Spinal cord (tissue), 10 donors: ENCODE measurements around the gene RGS7. TPM values are rescaled to one million over a fixed set of nuclear protein-coding genes. Genes with fewer than 3 reads are reported as not detected.

Source experiments
- DNase-seq, 6 donors: peaks; one replicate each; pipeline versions ENCODE4 v3.0.0 to v3.0.0-alpha.2; 2013 to 2015; ENCODE audit warnings: low spot score in 6 of 6, low read depth in 4 of 6
- H3K27ac ChIP-seq: one replicate; pipeline ENCODE4 v1.5.1; 2013; ENCODE audit warnings: low read depth, low read length, control low read depth
- H3K27me3 ChIP-seq: one replicate; pipeline ENCODE4 v1.6.1; 2013; ENCODE audit warnings: low read length; ENCODE audit not compliant: control insufficient read depth, insufficient read depth
- H3K36me3 ChIP-seq: one replicate; pipeline ENCODE4 v1.6.1; 2013; ENCODE audit warnings: low read length; ENCODE audit not compliant: control insufficient read depth, insufficient read depth
- H3K4me1 ChIP-seq: one replicate; pipeline ENCODE4 v1.6.1; 2013; ENCODE audit warnings: low read length; ENCODE audit not compliant: control insufficient read depth, insufficient read depth
- H3K4me3 ChIP-seq: one replicate; pipeline ENCODE4 v1.5.1; 2013; ENCODE audit warnings: low read depth, low read length, control low read depth
- H3K9me3 ChIP-seq: one replicate; pipeline ENCODE4 v1.6.1; 2013; ENCODE audit warnings: low read length; ENCODE audit not compliant: control insufficient read depth, insufficient read depth
- WGBS: methylation state at CpG from one replicate; pipeline ENCODE4 v1.1.5; 2013; ENCODE audit warnings: missing lambda C conversion rate; ENCODE audit not compliant: insufficient coverage; 5-methylcytosine and 5-hydroxymethylcytosine counted together
- polyA plus RNA-seq, 2 donors: library from polyadenylated mRNA; unstranded; fragments of 120-200 nt; gene quantifications; one replicate each; pipeline ENCODE4 v1.2.1, GENCODE V29; 2013; ENCODE audit not compliant: insufficient read length in 2 of 2
- total RNA-seq, 2 donors: library from RNA; depleted of rRNA in 1 of 2; stranded (reverse); fragments of 120-200 nt in 1 of 2; fragments of >200 nt in 1 of 2; gene quantifications; one replicate each; pipeline versions ENCODE4 v1.2.3 to v1.2.4, GENCODE V29; 2013 to 2014
- donor health status: healthy.

The RGS7 gene
- total and polyA plus RNA-seq, 4 donors: 9.5 to 44.1 (median 31.3) TPM

DNA sequence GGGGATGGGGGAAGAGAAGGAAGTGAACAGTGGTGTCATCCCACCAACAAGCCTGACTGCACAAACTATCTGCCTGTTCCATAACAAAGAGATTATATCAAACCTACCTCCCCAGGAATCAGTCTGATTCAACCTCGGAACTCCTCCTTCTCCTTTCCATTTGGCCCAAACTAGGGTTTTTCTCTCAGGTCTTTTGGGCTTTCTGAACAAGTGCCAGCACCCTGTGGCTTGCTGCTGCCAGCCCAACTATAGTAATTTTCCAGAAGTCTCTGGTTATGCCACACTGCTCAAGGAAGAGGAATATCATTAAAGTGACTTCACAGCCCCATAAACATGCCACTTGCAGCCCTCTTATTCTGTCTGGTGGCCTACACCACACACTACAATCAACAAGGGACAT, 70.5 kb downstream of the RGS7 start:
- H3K27ac ChIP-seq: no peak overlapping the region
- peaks cover 4% of the 10 kb centered on the region for H3K9me3 ChIP-seq
- no peaks in the 10 kb centered on the region for H3K27me3 ChIP-seq
- H3K4me1 ChIP-seq: no peaks in the 10 kb centered on the region
- no peak for DNase-seq
- H3K4me3 ChIP-seq: no peak overlapping the region
- H3K36me3 ChIP-seq: no peaks in the 10 kb centered on the region
- 100% methylated on average over 1 of the region's 1 CpG for WGBS

DNA sequence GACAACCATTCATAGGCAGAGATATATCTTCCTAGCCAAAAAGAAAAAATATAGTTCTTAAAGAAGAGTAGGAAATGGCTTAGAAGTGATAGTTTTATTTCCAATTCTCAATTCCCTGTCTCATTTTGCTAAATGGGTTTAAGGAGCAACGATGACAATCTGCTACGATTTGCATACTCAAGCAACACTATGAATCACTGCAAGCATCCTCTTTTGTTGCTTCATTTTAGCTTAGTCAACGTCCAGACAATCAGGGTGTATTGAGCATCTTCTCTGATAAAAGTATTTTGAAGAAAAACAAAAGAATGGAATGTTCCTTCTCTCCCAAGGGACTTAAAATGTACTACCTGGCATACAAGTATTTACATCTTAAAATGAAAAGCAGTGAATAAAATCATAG, 80.6 kb downstream of the RGS7 start:
- H3K9me3 ChIP-seq: peaks cover 3% of the 10 kb centered on the region
- H3K36me3 ChIP-seq: no peaks in the 10 kb centered on the region
- no peaks in the 10 kb centered on the region for H3K4me1 ChIP-seq
- H3K4me3 ChIP-seq: no peak overlapping the region
- no CpG with 5 or more reads among the region's 3 CpGs for WGBS
- no peak overlapping the region for H3K27ac ChIP-seq
- H3K27me3 ChIP-seq: no peaks in the 10 kb centered on the region
- DNase-seq: no peak

DNA sequence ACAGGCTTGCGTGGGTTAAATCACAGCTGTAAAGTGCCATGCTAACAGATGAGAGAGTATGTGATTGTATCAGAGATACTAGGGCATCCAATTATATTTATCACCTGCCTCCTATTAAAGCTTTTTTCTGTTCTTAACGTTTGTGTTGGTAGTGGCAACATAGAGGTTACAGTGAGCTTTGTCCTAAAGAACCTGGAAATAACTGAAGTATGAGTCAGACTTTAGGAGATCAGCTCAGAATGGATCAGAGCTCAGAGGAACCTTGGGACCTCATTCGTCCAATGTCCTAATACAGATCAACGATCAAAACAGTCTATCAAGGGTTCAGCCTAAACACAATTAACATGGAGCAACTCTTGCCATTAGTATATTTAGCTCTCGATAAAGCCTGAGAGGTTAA, 81.0 kb downstream of the RGS7 start:
- DNase-seq: no peak
- 100% methylated on average over 2 of the region's 5 CpGs for WGBS
- Histone ChIP-seq H3K27me3 (no peaks in the 10 kb centered on the region), H3K36me3 (no peaks in the 10 kb centered on the region), H3K4me3 (no peak overlapping the region), H3K27ac (no peak overlapping the region), H3K4me1 (no peaks in the 10 kb centered on the region), H3K9me3 (peaks cover 3% of the 10 kb centered on the region)

- Histone ChIP-seq H3K36me3 (no peaks in the 10 kb centered on the region), H3K27me3 (no peaks in the 10 kb centered on the region), H3K27ac (no peak overlapping the region), H3K9me3 (peaks cover 3% of the 10 kb centered on the region), H3K4me1 (no peaks in the 10 kb centered on the region), H3K4me3 (no peak overlapping the region)
- no CpG with 5 or more reads among the region's 5 CpGs for WGBS
- DNase-seq: no peak
These were observed 81.8 kb downstream of the RGS7 start for GRCh38 chr1:241275226-241275625.

- DNase-seq: no peak
- Histone ChIP-seq H3K4me1 (no peaks in the 10 kb centered on the region), H3K36me3 (no peaks in the 10 kb centered on the region), H3K4me3 (no peak overlapping the region), H3K9me3 (peaks cover 3% of the 10 kb centered on the region), H3K27me3 (no peaks in the 10 kb centered on the region), H3K27ac (no peak overlapping the region)
- 100% methylated on average over 1 of the region's 4 CpGs for WGBS
These were observed 82.3 kb downstream of the RGS7 start for GRCh38 chr1:241274693-241275092.

DNA sequence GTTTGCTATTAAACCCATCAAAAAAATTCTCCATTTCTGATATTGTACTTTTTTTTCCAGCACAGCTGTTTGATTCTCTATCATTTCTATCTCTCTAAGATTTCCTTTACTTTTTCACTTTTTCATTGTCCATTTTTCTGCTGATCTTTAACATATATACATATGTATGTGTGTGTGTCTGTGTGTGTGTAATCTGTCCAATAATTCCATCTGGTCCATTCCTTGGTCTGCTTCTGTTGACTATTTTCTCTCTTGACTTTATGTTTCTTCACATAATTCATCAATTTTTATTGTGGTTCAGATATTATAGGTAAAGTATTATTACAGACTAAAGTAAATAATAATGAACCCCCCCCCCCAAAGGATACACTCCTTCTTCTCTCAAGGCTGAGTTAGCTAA, 84.2 kb downstream of the RGS7 start:
- DNase-seq: no peak
- Histone ChIP-seq H3K4me3 (no peak overlapping the region), H3K27ac (no peak overlapping the region), H3K27me3 (no peaks in the 10 kb centered on the region), H3K4me1 (no peaks in the 10 kb centered on the region), H3K36me3 (no peaks in the 10 kb centered on the region), H3K9me3 (peaks cover 3% of the 10 kb centered on the region)

DNA sequence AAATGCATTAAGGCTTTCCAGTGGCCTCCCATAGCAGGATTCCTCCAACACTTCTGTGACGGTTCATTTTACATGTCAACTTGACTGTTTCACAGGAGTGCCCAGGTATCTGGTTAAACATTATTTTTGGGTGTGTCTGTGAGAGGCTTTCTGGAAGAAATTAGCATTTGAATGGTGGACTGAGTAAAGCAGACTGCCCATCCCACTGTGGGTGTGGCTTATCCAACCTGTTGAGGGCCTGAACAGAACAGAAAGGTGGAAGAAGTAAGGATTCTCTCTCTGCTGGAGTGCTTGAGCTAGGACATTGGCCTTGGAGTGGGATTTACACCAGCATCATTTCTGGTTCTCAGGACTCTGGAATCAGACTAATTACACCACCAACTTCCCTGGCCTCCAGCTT, 85.6 kb downstream of the RGS7 start:
- no peak overlapping the region for H3K27ac ChIP-seq
- no CpG with 5 or more reads among the region's 1 CpG for WGBS
- H3K4me1 ChIP-seq: no peaks in the 10 kb centered on the region
- DNase-seq: no peak
- no peaks in the 10 kb centered on the region for H3K36me3 ChIP-seq
- no peaks in the 10 kb centered on the region for H3K27me3 ChIP-seq
- H3K9me3 ChIP-seq: peaks cover 3% of the 10 kb centered on the region
- H3K4me3 ChIP-seq: no peak overlapping the region

GRCh38 chr1:241270016-241270415, 87.0 kb downstream of the RGS7 start:
- no peak for DNase-seq
- peaks cover 3% of the 10 kb centered on the region for H3K9me3 ChIP-seq
- WGBS: 100% methylated on average over 1 of the region's 2 CpGs

DNA sequence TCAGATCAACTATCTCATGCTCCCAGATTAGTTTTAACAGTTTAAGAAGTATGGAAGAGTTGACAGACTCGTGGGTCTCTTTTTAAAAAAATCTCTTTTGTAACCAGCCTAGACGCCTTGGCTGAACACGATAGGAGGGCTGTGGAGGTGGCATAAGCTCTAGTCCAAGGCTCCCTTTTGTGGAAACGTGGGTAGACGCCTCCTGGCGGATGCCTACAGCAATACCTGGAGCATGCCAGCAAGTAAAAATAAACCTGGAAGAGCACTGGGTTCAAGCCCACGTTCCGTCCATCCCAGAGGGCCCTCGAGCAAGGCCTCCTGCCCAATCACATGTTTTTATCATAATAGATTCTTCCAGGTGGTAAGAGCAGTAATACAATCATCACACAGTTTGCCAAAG, 87.9 kb downstream of the RGS7 start:
- H3K4me3 ChIP-seq: no peak overlapping the region
- H3K27me3 ChIP-seq: no peaks in the 10 kb centered on the region
- DNase-seq: no peak
- no peaks in the 10 kb centered on the region for H3K4me1 ChIP-seq
- H3K27ac ChIP-seq: no peak overlapping the region
- no peaks in the 10 kb centered on the region for H3K36me3 ChIP-seq
- WGBS: 71% methylated on average over 5 of the region's 9 CpGs
- H3K9me3 ChIP-seq: peaks cover 3% of the 10 kb centered on the region

More at GRCh38 chr1:241270016-241270415, 87.0 kb downstream of the RGS7 start:
- Histone ChIP-seq H3K36me3 (no peaks in the 10 kb centered on the region), H3K4me1 (no peaks in the 10 kb centered on the region), H3K27ac (no peak overlapping the region), H3K4me3 (no peak overlapping the region), H3K27me3 (no peaks in the 10 kb centered on the region)

DNA sequence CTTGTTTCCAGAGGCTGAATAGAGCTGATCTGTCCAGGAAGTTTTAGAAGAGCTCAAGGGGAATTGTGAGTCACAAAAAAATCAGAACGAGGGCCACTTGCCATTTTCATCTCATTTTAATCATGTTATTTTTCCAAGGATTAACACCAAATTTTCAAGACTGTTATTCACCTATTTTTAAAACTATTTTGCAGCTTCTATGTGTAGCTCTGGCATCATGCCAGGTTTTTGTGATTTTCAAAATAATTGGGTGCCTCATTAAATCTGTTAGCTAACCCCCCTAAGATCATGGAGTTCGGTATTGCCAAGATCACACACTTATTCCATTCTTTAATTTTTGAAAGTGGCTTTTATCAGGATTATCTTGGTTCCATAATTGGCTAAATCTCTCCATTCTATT, 90.9 kb downstream of the RGS7 start:
- no CpG with 5 or more reads among the region's 2 CpGs for WGBS

More for the DNA sequence above, 90.9 kb downstream of the RGS7 start:
- no peak for DNase-seq
- H3K36me3 ChIP-seq: no peaks in the 10 kb centered on the region
- no peak overlapping the region for H3K4me3 ChIP-seq
- H3K27ac ChIP-seq: no peak overlapping the region
- H3K27me3 ChIP-seq: no peaks in the 10 kb centered on the region
- H3K4me1 ChIP-seq: no peaks in the 10 kb centered on the region
- H3K9me3 ChIP-seq: no peaks in the 10 kb centered on the region
